Neural progenitor cell (in vitro differentiated cells): ENCODE results near the gene EIPR1.

ENCODE experiments used
- EZH2phosphoT487 ChIP-seq: fragments of 200-600 bp; sonication (generic); IDR thresholded peaks from 2 replicates; pipeline ENCODE4 v1.6.1; 2017; ENCODE audit warnings: antibody characterized with exemption
- TF ChIP-seq, protein P1 (sequence below): fragments of 200-600 bp; sonication (generic); IDR thresholded peaks from 2 replicates; pipeline ENCODE4 v1.5.1; 2017; ENCODE audit warnings: antibody characterized with exemption, mild to moderate bottlenecking

DNA sequence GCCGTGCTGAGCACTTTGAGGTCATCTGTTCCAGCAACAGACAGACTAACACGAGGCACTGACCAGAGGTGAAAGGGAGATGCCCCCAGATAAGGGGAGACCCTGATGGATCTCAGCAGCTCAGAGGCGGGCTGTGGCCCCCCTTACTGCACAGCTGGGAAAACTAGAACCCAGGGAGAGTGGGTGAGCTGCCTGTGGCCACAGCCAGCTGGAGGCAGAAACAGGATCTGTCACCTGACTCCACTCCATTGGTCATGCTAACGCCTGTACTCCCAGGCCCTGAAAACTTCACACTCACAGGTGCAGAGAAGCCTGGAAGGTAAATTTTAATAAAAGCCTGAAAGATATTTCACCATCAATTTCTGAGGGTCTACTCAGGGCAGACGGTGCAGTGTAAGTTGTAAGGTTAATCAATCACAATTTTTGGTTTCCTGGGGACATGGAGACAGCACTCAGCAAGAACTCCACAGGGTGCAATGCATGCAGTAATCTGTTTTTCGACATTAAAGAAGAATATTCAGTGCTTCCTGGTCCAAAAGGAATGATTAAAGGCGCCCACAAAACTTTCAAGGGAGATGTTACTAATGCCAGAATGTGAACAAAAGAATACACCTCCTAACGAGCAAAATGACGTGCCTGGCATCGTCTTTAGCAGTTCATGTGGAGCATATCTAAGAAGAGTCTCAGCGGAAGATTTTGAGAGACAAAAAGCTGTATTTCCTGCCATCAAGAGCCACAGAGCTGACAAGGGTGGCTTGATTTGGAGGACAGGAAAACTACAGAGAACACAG is 173.4 kb downstream of the EIPR1 start:
- TF ChIP-seq, protein P1, sequence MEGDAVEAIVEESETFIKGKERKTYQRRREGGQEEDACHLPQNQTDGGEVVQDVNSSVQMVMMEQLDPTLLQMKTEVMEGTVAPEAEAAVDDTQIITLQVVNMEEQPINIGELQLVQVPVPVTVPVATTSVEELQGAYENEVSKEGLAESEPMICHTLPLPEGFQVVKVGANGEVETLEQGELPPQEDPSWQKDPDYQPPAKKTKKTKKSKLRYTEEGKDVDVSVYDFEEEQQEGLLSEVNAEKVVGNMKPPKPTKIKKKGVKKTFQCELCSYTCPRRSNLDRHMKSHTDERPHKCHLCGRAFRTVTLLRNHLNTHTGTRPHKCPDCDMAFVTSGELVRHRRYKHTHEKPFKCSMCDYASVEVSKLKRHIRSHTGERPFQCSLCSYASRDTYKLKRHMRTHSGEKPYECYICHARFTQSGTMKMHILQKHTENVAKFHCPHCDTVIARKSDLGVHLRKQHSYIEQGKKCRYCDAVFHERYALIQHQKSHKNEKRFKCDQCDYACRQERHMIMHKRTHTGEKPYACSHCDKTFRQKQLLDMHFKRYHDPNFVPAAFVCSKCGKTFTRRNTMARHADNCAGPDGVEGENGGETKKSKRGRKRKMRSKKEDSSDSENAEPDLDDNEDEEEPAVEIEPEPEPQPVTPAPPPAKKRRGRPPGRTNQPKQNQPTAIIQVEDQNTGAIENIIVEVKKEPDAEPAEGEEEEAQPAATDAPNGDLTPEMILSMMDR: no peak
- no peak for TF ChIP-seq EZH2phosphoT487
